ENCODE measurements around the gene ARAP2.

ARAP2 gene

GRCh38 chr4:36038491-36038890 lies 205.8 kb downstream of the ARAP2 start:
- in situ Hi-C loops (cut with HindIII; ENCODE audit: low pct_ligation_motif_present, low pct_unique_long_range_greater_than_20kb, low sequenced_read_pairs), result no loop called here
- DNase-seq, result no peak

DNA sequence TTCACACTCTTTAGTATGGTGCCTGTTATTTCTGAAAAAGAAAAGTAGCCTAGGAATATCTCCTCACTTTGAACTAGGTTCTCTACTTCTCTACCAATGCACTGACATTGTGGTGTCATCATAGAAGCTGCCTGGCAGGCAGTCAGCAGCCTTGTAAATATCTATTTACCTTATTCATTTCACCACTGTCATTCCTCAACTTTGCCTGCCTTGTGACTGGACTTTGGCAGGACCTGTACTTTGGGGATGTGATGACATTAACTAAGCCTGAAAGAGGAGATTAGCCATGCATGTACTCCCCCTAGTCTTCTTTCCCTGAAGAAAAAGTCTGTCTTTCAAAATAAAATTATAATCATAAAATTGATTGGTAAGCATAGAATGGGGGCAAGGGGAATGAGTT lies 207.2 kb downstream of the ARAP2 start:
- in situ Hi-C loops (cut with HindIII; ENCODE audit: low pct_ligation_motif_present, low pct_unique_long_range_greater_than_20kb, low sequenced_read_pairs), result no loop called here
- no peak for DNase-seq

- in situ Hi-C loops (cut with HindIII; ENCODE audit: low pct_ligation_motif_present, low pct_unique_long_range_greater_than_20kb, low sequenced_read_pairs), result no loop called here
- DNase-seq, result no peak
Measured at GRCh38 chr4:36029951-36030350, 214.4 kb downstream of the ARAP2 start.

DNA sequence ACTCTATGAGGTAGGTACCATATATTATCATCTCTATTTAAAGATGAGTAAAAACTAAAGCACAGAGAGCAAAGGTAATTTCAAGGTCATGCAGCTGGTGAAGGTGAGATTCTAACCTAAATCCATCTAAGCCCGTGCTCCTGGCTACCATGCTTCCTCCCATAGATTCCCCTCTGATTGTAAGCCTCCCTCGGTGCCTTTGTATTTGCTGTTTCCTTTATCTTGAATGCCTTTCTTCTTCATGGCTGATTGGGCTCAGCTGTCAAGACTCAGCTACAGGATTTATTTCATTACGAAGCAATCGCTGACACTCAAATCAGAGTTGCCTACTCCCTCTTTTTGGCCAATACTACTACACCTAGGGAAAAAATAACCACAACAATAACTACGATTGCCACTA lies 217.1 kb downstream of the ARAP2 start:
- in situ Hi-C loops (cut with HindIII; ENCODE audit: low pct_ligation_motif_present, low pct_unique_long_range_greater_than_20kb, low sequenced_read_pairs), result no loop called here
- no peak for DNase-seq

DNA sequence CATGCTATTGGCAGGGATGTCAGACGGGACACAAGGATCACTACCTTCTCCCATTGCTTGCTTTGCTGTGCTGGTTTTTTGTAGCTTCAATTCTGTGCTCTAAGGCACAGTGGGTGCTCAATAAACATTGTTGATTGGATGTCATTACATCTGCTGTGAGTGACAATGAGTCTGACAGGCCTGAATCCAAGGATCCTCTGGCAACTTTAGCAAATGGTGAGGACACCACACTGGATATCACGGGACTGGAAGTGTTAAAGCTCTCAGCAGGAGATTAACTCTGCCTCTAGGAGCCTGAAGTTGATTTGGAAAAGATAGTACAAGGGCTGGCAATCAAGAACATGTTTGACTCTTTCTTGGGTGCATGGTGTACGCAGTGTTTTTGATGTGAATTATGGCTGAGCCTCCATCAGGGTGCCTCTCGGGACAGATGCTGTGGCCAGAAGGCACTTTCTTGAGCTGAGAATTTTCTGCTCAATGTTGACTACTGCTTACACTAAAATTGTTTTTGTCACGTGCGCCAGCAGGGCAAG lies 217.9 kb downstream of the ARAP2 start:
- DNase-seq, result no peak
- in situ Hi-C loops (cut with HindIII; ENCODE audit: low pct_ligation_motif_present, low pct_unique_long_range_greater_than_20kb, low sequenced_read_pairs), result no loop called here

DNA sequence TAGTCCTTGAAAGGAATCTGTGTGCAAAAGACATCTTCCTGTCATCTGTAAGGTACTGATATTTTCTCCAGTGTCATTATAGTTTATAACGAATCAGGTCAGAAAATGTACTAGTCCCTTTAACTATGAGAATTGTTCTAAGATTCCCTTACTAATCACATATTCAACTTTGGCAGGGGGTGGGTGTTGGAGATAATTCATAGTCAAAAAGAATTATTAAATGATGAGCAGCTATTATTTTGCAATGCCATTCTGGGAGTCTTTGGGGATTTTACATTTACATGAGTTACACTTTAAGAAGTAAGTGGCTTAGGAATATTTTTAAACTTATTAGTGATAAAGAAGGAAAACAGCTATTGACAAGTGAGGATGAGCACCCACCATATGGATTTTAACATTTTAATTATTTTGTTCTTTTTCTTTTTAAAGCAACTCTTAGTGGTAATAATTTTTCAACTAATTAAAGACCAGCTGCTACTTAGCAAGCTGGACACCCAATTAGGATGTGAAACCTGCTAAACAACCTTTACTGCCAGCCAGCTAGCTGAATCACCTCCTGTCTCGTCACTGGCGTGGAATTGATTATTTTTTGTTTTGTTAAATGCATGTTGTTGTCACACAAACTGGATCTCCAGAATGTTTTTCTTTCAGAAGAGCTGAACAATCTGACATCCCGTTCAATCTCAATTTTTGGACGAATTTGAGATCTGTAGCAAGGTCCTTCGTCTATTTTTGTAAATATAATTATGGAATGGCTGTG lies 219.2 kb downstream of the ARAP2 start:
- DNase-seq, result no peak
- in situ Hi-C loops (cut with HindIII; ENCODE audit: low pct_ligation_motif_present, low pct_unique_long_range_greater_than_20kb, low sequenced_read_pairs), result no loop called here

DNA sequence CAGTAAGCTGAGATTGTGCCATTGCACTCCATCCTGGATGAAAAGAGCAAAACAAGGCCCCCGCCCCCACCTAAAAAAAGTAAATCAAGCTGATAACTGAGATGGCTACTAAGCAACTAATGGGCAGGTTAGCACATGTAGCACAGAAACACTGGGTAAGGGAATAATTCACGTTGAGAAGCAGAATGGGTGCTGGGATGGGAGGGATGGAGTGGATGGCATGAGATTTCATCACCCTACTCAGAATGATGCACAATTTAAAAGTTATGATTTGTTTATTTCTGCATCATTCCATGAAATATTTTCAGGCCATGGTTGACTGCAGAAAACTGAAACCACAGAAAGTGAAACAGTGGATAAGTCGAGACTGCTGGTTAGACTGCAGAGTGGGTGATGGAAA lies 224.0 kb downstream of the ARAP2 start:
- no peak for DNase-seq
- in situ Hi-C loops (cut with HindIII; ENCODE audit: low pct_ligation_motif_present, low pct_unique_long_range_greater_than_20kb, low sequenced_read_pairs), result no loop called here
